HUES64 (cell line): Measurements from ENCODE around the gene AHI1.
"Not testable (repeated sequence)": the region's sequence is repeated elsewhere in the genome, so short reads cannot be mapped to it uniquely, and the experiment has no call there.

Source experiments
- H3K27ac ChIP-seq: 2 replicates; pipeline ENCODE4 v1.7.0; 2013; ENCODE audit warnings: low read depth, low read length, inconsistent platforms
- H3K27me3 ChIP-seq: 2 replicates; pipeline ENCODE4 v1.6.1; 2013; ENCODE audit warnings: mild to moderate bottlenecking, low read length; ENCODE audit not compliant: insufficient read depth
- H3K36me3 ChIP-seq: 2 replicates; pipeline ENCODE4 v1.6.1; 2013; ENCODE audit warnings: mild to moderate bottlenecking, low read length; ENCODE audit not compliant: insufficient read depth
- H3K4me1 ChIP-seq: 2 replicates; pipeline ENCODE4 v1.6.1; 2013; ENCODE audit warnings: mild to moderate bottlenecking, low read length, moderate library complexity; ENCODE audit not compliant: insufficient read depth
- H3K4me3 ChIP-seq: 2 replicates; pipeline ENCODE4 v1.5.1; 2013; ENCODE audit warnings: mild to moderate bottlenecking, low read length, moderate library complexity
- H3K9ac ChIP-seq: 2 replicates; pipeline ENCODE4 v1.6.1; 2013; ENCODE audit warnings: mild to moderate bottlenecking, low read depth, low read length
- H3K9me3 ChIP-seq: 2 replicates; pipeline ENCODE4 v1.6.1; 2013; ENCODE audit warnings: low read depth, low read length; ENCODE audit not compliant: insufficient read depth
- WGBS: fragments of 150-250, 120-280 bp; methylation state at CpG from one replicate; pipeline ENCODE4 v1.1.7; 2013; ENCODE audit warnings: missing lambda C conversion rate; 5-methylcytosine and 5-hydroxymethylcytosine counted together

Gene AHI1

GRCh38 chr6:135354407-135354806, 143.1 kb downstream of the AHI1 start:
- H3K4me3 ChIP-seq, result no peak overlapping the region
- no CpG with 5 or more reads among the region's 1 CpG for WGBS
- H3K27me3 ChIP-seq, result no peaks in the 10 kb centered on the region
- H3K9me3 ChIP-seq, result no peaks in the 10 kb centered on the region
- no peaks in the 10 kb centered on the region; the same call in 1 of the 2 replicates for H3K4me1 ChIP-seq
- no peaks in the 10 kb centered on the region for H3K36me3 ChIP-seq
- H3K9ac ChIP-seq, result no peak overlapping the region
- H3K27ac ChIP-seq, result no peak overlapping the region

- 100% methylated on average over 2 of the region's 2 CpGs for WGBS
- H3K9me3 ChIP-seq, result no peaks in the 10 kb centered on the region
- H3K9ac ChIP-seq, result no peak overlapping the region
- no peaks in the 10 kb centered on the region for H3K27me3 ChIP-seq
- no peaks in the 10 kb centered on the region for H3K36me3 ChIP-seq
- H3K4me1 ChIP-seq, result no peaks in the 10 kb centered on the region; the same call in 1 of the 2 replicates
- no peak overlapping the region for H3K4me3 ChIP-seq
- H3K27ac ChIP-seq, result no peak overlapping the region
Measured at GRCh38 chr6:135353113-135353512, 144.4 kb downstream of the AHI1 start.

GRCh38 chr6:135351635-135352034, 145.9 kb downstream of the AHI1 start:
- Histone ChIP-seq H3K4me1 (no peaks in the 10 kb centered on the region; the same call in 1 of the 2 replicates), H3K27me3 (no peaks in the 10 kb centered on the region), H3K27ac (no peak overlapping the region), H3K4me3 (no peak overlapping the region), H3K9ac (no peak overlapping the region), H3K9me3 (no peaks in the 10 kb centered on the region), H3K36me3 (no peaks in the 10 kb centered on the region)
- WGBS, result 85% methylated on average over 1 of the region's 1 CpG

GRCh38 chr6:135347887-135348286, 149.7 kb downstream of the AHI1 start:
- Histone ChIP-seq H3K9ac (no peak overlapping the region), H3K9me3 (no peaks in the 10 kb centered on the region), H3K4me1 (no peaks in the 10 kb centered on the region), H3K36me3 (no peaks in the 10 kb centered on the region), H3K4me3 (no peak overlapping the region), H3K27ac (no peak overlapping the region), H3K27me3 (no peaks in the 10 kb centered on the region)
- 90% methylated on average over 3 of the region's 4 CpGs for WGBS

GRCh38 chr6:135346747-135347146, 150.8 kb downstream of the AHI1 start:
- Histone ChIP-seq H3K9ac (no peak overlapping the region), H3K9me3 (no peaks in the 10 kb centered on the region), H3K4me3 (no peak overlapping the region), H3K36me3 (no peaks in the 10 kb centered on the region), H3K4me1 (no peaks in the 10 kb centered on the region), H3K27ac (no peak overlapping the region), H3K27me3 (no peaks in the 10 kb centered on the region)
- WGBS, result 88% methylated on average over 1 of the region's 1 CpG

- Histone ChIP-seq H3K9ac (no peak overlapping the region), H3K4me1 (no peaks in the 10 kb centered on the region), H3K4me3 (no peak overlapping the region), H3K27ac (no peak overlapping the region), H3K9me3 (no peaks in the 10 kb centered on the region), H3K36me3 (no peaks in the 10 kb centered on the region), H3K27me3 (no peaks in the 10 kb centered on the region)
Measured at GRCh38 chr6:135344526-135344925, 153.0 kb downstream of the AHI1 start.

- H3K4me1 ChIP-seq, H3K9me3 ChIP-seq, H3K27ac ChIP-seq, H3K9ac ChIP-seq, H3K4me3 ChIP-seq, H3K27me3 ChIP-seq, H3K36me3 ChIP-seq: not testable (repeated sequence)
- WGBS, result 88% methylated on average over 7 of the region's 8 CpGs
Measured at GRCh38 chr6:135339920-135340319, 157.6 kb downstream of the AHI1 start.

GRCh38 chr6:135334169-135334568, 163.4 kb downstream of the AHI1 start:
- H3K9me3 ChIP-seq, result no peaks in the 10 kb centered on the region
- 92% methylated on average over 3 of the region's 3 CpGs for WGBS
- H3K27me3 ChIP-seq, result no peaks in the 10 kb centered on the region
- no peaks in the 10 kb centered on the region for H3K4me1 ChIP-seq
- no peaks in the 10 kb centered on the region for H3K36me3 ChIP-seq
- no peak overlapping the region for H3K9ac ChIP-seq
- H3K4me3 ChIP-seq, result no peak overlapping the region
- no peak overlapping the region for H3K27ac ChIP-seq

- no peaks in the 10 kb centered on the region for H3K9me3 ChIP-seq
- H3K36me3 ChIP-seq, result no peaks in the 10 kb centered on the region
- no peak overlapping the region for H3K27ac ChIP-seq
- WGBS, result 83% methylated on average over 2 of the region's 2 CpGs
- no peak overlapping the region for H3K9ac ChIP-seq
- no peaks in the 10 kb centered on the region for H3K4me1 ChIP-seq
- H3K27me3 ChIP-seq, result no peaks in the 10 kb centered on the region
- H3K4me3 ChIP-seq, result no peak overlapping the region
Measured at GRCh38 chr6:135331002-135331401, 166.5 kb downstream of the AHI1 start.

GRCh38 chr6:135329851-135330803, 167.4 kb downstream of the AHI1 start:
- Histone ChIP-seq H3K4me3 (no peak overlapping the region), H3K36me3 (no peaks in the 10 kb centered on the region), H3K9ac (no peak overlapping the region), H3K27ac (no peak overlapping the region), H3K27me3 (no peaks in the 10 kb centered on the region), H3K4me1 (no peaks in the 10 kb centered on the region), H3K9me3 (no peaks in the 10 kb centered on the region)
- 90% methylated on average over 13 of the region's 13 CpGs for WGBS

GRCh38 chr6:135328136-135328535, 169.4 kb downstream of the AHI1 start:
- WGBS, result 93% methylated on average over 1 of the region's 1 CpG
- Histone ChIP-seq H3K27me3 (no peaks in the 10 kb centered on the region), H3K4me1 (peaks cover 5% of the 10 kb centered on the region), H3K4me3 (no peak overlapping the region), H3K27ac (no peak overlapping the region), H3K9me3 (no peaks in the 10 kb centered on the region), H3K36me3 (no peaks in the 10 kb centered on the region), H3K9ac (no peak overlapping the region)
